Right lobe of liver (tissue), 6 donors: ENCODE measurements around the gene INPPL1. TPM values are rescaled to one million over a fixed set of nuclear protein-coding genes. Genes with fewer than 3 reads are reported as not detected.
"Not testable (repeated sequence)": the region's sequence is repeated elsewhere in the genome, so short reads cannot be mapped to it uniquely, and the experiment has no call there.

Source experiments
- ATAC-seq, 4 donors: fragments of 200-7000 bp; cut with Tn5 transposase; one replicate each; pipeline ENCODE4 v1.9.1; 2020; ENCODE audit warnings: mild to moderate bottlenecking in 4 of 4, moderate library complexity in 4 of 4
- DNase-seq, 3 donors: peaks; one replicate each; pipeline ENCODE4 v3.0.0-alpha.2; 2020
- H3K27ac ChIP-seq, 3 donors: fragments of 200-600 bp; one replicate each; pipeline ENCODE4 v1.8.0; 2022
- H3K27me3 ChIP-seq, 2 donors: fragments of 200-600 bp; one replicate each; pipeline ENCODE4 v1.8.0; 2022
- H3K36me3 ChIP-seq, 4 donors: fragments of 200-600 bp; sonication (generic) in 1 of 4; one replicate each; pipeline versions ENCODE4 v1.5.1 to v1.8.0; 2017 to 2022; ENCODE audit warnings: control low read depth in 1 of 4
- H3K4me1 ChIP-seq, 4 donors: fragments of 200-600 bp; sonication (generic) in 1 of 4; one replicate each; pipeline versions ENCODE4 v1.5.1 to v1.8.0; 2017 to 2022; ENCODE audit warnings: control low read depth in 1 of 4
- H3K4me3 ChIP-seq, 3 donors: fragments of 200-600 bp; one replicate each; pipeline ENCODE4 v1.8.0; 2022
- H3K9me3 ChIP-seq, 4 donors: fragments of 200-600 bp; sonication (generic) in 1 of 4; one replicate each; pipeline versions ENCODE4 v1.5.1 to v1.8.0; 2017 to 2022; ENCODE audit warnings: control low read depth in 1 of 4
- CTCF ChIP-seq, 4 donors: fragments of 200-600 bp in 3 of 4; fragments of 450-650 bp in 1 of 4; IDR thresholded peaks; one replicate each; pipeline versions ENCODE4 v1.5.1 to v1.8.0; 2016 to 2022; ENCODE audit warnings: antibody characterized with exemption in 4 of 4, mild to moderate bottlenecking in 2 of 4
- POLR2A ChIP-seq: fragments of 450-650 bp; IDR thresholded peaks from one replicate; pipeline ENCODE4 v1.6.1; 2017; ENCODE audit warnings: antibody characterized with exemption, mild to moderate bottlenecking
- WGBS: methylation state at CpG from one replicate; pipeline ENCODE4 v1.1.6; 2018; ENCODE audit warnings: low coverage, low lambda C conversion rate; ENCODE audit not compliant: insufficient coverage; ENCODE audit errors: missing lambda C conversion rate; 5-methylcytosine and 5-hydroxymethylcytosine counted together
- intact Hi-C, 2 donors: fragments of 100-400 bp; cut with DNase I; formaldehyde crosslinking; loops; one replicate each; pipeline versions ENCODE4 v1.11.2 to v1.14.1; 2022
- total RNA-seq, 6 experiments: library from RNA; depleted of rRNA in 2 of 6; stranded (reverse); fragments of >200 nt in 2 of 6; fragmentation: NEBNext Ultra II Directional in 3 of 6; extraction: Animal tissue kit (Norgen Biotek cat#: 25700) in 3 of 6; gene quantifications; one replicate each; pipeline versions ENCODE4 v1.1.0 to v1.2.4, GENCODE V29; 2016 to 2023
- donor health status: DM: no; HTN: yes; CAD: no.
- donor health status: DM: no; HTN: no; CAD: no.
- donor health status: DM: no; HTN: no; CAD: no.
- donor health status: DM: no; HTN: yes; CAD: no.
- donor health status: DM: no; HTN: yes; CAD: no.

The INPPL1 gene
- total RNA-seq, 6 experiments from 2014 or later = 23.2 to 46.5 (median 37.4) TPM

DNA sequence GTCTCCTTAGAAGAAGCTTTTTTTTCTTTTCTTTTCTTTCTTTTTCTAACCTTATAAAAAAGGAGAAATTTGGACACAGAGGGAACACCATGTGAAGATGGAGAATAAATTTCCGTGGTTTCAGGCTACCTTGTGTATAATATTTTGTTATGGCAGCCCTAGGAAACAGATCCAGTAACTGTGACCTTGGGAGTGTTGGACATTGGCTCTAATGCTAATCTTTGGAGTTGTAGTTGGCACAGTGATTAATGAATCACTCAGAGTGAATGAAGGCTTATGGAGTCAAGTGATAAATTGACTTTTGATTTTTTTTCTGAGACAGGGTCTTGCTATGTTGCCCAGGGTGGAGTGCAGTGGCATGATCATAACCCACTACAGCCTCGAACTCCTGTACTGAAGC lies 34.9 kb downstream of the INPPL1 start:
- Histone ChIP-seq H3K4me3 (no peak overlapping the region), H3K27me3 (no peaks in the 10 kb centered on the region), H3K4me1 (no peaks in the 10 kb centered on the region), H3K27ac (no peak overlapping the region), H3K9me3 (no peaks in the 10 kb centered on the region), H3K36me3 (no peaks in the 10 kb centered on the region)
- intact Hi-C loops = no loop called here
- no peak for ATAC-seq
- DNase-seq = no peak
- no peak for TF ChIP-seq CTCF (IDR thresholded peaks at IDR 0.05)
- TF ChIP-seq POLR2A = no peak
- WGBS = 68% methylated on average over 2 of the region's 2 CpGs

DNA sequence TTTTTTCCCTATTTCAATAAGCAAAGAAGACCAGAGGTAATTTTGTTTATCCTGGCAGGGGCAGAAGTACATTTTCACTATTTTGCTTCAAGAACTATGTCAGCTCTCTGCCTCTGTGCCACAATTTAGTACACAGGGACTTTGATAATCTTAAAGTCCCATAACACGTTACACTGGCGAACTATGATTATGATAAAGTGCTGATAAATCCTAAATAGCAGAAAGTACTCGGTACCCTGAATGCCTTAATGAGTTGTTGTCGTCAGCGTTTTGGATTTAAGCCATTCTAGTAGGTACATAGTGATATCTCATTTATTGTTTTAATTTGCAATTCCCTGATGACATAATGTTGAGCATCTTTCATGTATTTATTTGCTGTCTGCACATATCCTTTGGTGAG lies 36.0 kb downstream of the INPPL1 start:
- Histone ChIP-seq H3K36me3 (no peaks in the 10 kb centered on the region), H3K9me3 (no peaks in the 10 kb centered on the region), H3K4me1 (no peaks in the 10 kb centered on the region), H3K27me3 (no peaks in the 10 kb centered on the region), H3K4me3 (no peak overlapping the region), H3K27ac (no peak overlapping the region)
- TF ChIP-seq CTCF (IDR thresholded peaks at IDR 0.05) = no peak
- no peak for TF ChIP-seq POLR2A
- WGBS = 56% methylated on average over 5 of the region's 5 CpGs
- intact Hi-C loops = no loop called here
- no peak for DNase-seq
- no peak for ATAC-seq

GRCh38 chr11:72263361-72263760 lies 38.8 kb downstream of the INPPL1 start:
- Histone ChIP-seq H3K4me1 (no peaks in the 10 kb centered on the region), H3K36me3 (no peaks in the 10 kb centered on the region), H3K27me3 (no peaks in the 10 kb centered on the region), H3K4me3 (no peak overlapping the region), H3K27ac (no peak overlapping the region), H3K9me3 (no peaks in the 10 kb centered on the region)
- TF ChIP-seq CTCF (IDR thresholded peaks at IDR 0.05) (no peak), POLR2A (no peak)
- intact Hi-C loops = no loop called here
- 66% methylated on average over 4 of the region's 4 CpGs for WGBS
- no peak for DNase-seq
- ATAC-seq = no peak

DNA sequence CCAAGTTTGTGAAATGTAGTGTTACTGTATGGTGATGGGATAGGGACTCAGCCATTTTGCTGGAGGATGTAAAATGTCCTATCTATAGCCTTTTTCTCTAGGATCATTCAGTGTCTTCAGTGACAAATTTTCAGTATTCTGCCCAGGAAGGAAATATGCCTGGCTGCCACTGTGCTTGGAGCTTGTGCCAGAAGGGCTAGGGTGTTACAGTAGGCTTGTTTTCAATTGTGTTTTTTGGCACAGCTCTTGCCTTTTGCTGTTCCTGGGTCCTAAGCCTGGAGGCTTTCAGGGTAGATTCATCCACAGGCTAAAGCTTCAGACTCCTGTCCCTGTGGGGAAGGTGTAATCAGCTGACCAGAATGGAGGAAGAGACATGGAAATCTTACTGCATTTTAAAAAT lies 41.4 kb downstream of the INPPL1 start:
- DNase-seq (no peak), ATAC-seq (no peak)
- H3K4me1 ChIP-seq = no peaks in the 10 kb centered on the region
- H3K36me3 ChIP-seq = no peaks in the 10 kb centered on the region
- intact Hi-C loops = no loop called here
- TF ChIP-seq CTCF (IDR thresholded peaks at IDR 0.05) = no peak
- TF ChIP-seq POLR2A = no peak
- H3K9me3 ChIP-seq = no peaks in the 10 kb centered on the region
- no peak overlapping the region for H3K4me3 ChIP-seq
- H3K27me3 ChIP-seq = no peaks in the 10 kb centered on the region
- no peak overlapping the region for H3K27ac ChIP-seq

- not testable (repeated sequence) for H3K36me3 ChIP-seq, ATAC-seq, DNase-seq
Measured at GRCh38 chr11:72266960-72267359, 42.4 kb downstream of the INPPL1 start.

More at GRCh38 chr11:72266960-72267359, 42.4 kb downstream of the INPPL1 start:
- H3K4me1 ChIP-seq, intact Hi-C loops, H3K9me3 ChIP-seq, H3K4me3 ChIP-seq, H3K27ac ChIP-seq, H3K27me3 ChIP-seq: not testable (repeated sequence)
- 44% methylated on average over 5 of the region's 5 CpGs for WGBS
